Endometrial microvascular endothelial cells (primary cell): ENCODE results near the gene PNLDC1. TPM values are rescaled to one million over a fixed set of nuclear protein-coding genes. Genes with fewer than 3 reads are reported as not detected.
"Not testable (repeated sequence)": the region's sequence is repeated elsewhere in the genome, so short reads cannot be mapped to it uniquely, and the experiment has no call there.

Experiments
- in situ Hi-C: cut with HindIII; loops from 2 replicates; pipeline ENCODE4 v1.10.0; 2017; ENCODE audit warnings: low sequenced_read_pairs, low pct_unique_long_range_greater_than_20kb; ENCODE audit errors: inconsistent ontology term
- total RNA-seq: library from RNA; depleted of rRNA; stranded (reverse); fragments of >200 nt; gene quantifications from one replicate; pipeline ENCODE4 v1.2.3, GENCODE V29; 2015; ENCODE audit errors: inconsistent ontology term

PNLDC1 gene
- total RNA-seq, 1 donor from 2014 or later = not detected

- in situ Hi-C loops = no loop called here
These were observed 36.8 kb downstream of the PNLDC1 start for GRCh38 chr6:159836718-159837490.

- in situ Hi-C loops = no loop called here
These were observed 37.4 kb downstream of the PNLDC1 start for GRCh38 chr6:159837511-159837910.

GRCh38 chr6:159838020-159838744, 38.1 kb downstream of the PNLDC1 start:
- in situ Hi-C loops = no loop called here

- in situ Hi-C loops = no loop called here
These were observed 42.0 kb downstream of the PNLDC1 start for GRCh38 chr6:159842035-159842434.

- in situ Hi-C loops = no loop called here
These were observed 44.9 kb downstream of the PNLDC1 start for GRCh38 chr6:159844737-159845645.

GRCh38 chr6:159848552-159848951, 48.5 kb downstream of the PNLDC1 start:
- in situ Hi-C loops = not testable (repeated sequence)

GRCh38 chr6:159849851-159850250, 49.8 kb downstream of the PNLDC1 start:
- in situ Hi-C loops = not testable (repeated sequence)

- in situ Hi-C loops = no loop called here
These were observed 52.8 kb downstream of the PNLDC1 start for GRCh38 chr6:159852877-159853276.

- in situ Hi-C loops = no loop called here
These were observed 53.7 kb downstream of the PNLDC1 start for GRCh38 chr6:159853754-159854153.

- in situ Hi-C loops = no loop called here
These were observed 54.9 kb downstream of the PNLDC1 start for GRCh38 chr6:159854959-159855358.

GRCh38 chr6:159858259-159858658, 58.2 kb downstream of the PNLDC1 start:
- in situ Hi-C loops = no loop called here

- in situ Hi-C loops = no loop called here
These were observed 60.4 kb downstream of the PNLDC1 start for GRCh38 chr6:159860482-159860881.

GRCh38 chr6:159862103-159862502, 62.0 kb downstream of the PNLDC1 start:
- in situ Hi-C loops = no loop called here

GRCh38 chr6:159863341-159863740, 63.3 kb downstream of the PNLDC1 start:
- in situ Hi-C loops = not testable (repeated sequence)

- in situ Hi-C loops = no loop called here
These were observed 65.3 kb downstream of the PNLDC1 start for GRCh38 chr6:159865226-159865920.

- in situ Hi-C loops = no loop called here
These were observed 66.5 kb downstream of the PNLDC1 start for GRCh38 chr6:159866286-159867247.
